Activated T-helper 1 cell treated with anti-CD3 and anti-CD28 coated beads, Interleukin-2, amount 50 U/mL, for 16 hours (primary cell): ENCODE data around the gene SNX25.
"Not testable (repeated sequence)": the region's sequence is repeated elsewhere in the genome, so short reads cannot be mapped to it uniquely, and the experiment has no call there.

Experiments
- DNase-seq, 2 donors: peaks; one replicate each; pipeline ENCODE4 v3.0.0-alpha.2; 2020; ENCODE audit warnings: low read depth in 1 of 2, low spot score in 1 of 2

Gene SNX25

GRCh38 chr4:185204238-185204910, 5.0 kb upstream of the SNX25 start:
- DNase-seq, result no peak

DNA sequence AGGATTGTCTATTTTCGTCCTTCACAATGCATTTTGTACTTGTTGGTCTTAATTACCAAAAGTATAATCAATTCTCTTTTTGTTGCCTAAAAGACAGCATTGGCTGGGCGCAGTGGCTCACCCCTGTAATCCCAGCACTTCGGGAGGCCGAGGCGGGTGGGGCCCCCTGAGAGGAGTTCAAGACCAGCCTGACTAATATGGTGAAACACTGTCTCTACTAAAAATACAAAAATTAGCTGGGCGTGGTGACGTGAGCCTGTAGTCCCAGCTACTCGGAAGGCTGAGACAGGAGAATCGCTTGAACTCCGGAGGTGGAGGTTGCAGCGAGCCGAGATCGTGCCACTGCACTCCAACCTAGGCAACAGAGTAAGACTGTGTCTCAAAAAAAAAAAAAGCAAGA, 4.3 kb upstream of the SNX25 start:
- not testable (repeated sequence) for DNase-seq

DNA sequence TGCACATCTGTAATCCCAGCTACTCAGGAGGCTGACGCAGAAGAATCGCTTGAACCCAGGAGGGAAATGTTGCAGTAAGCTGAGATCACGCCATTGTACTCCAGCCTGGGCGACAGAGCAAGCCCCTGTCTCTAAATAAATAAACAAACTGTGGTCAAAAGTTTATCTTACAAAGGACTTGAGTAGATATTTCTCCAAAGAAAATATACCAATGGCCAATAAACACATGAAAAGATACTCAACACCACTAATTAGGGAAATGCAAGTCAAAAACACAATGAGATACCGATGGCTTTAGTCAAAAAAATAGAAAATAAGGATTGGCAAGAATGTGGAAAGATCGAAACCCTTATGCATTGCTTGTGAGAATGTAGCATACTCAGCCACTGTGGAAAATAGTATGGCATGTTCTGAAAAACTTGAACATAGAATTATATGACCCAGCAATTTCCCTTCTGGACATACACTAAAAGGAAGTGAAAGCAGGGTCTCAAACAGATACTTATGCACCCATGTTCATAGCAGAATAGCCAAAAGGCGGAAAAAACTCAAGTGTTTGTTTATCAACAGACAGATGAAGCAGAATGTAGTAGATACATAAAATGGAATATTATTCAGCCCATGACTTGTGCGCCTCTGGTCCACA, 3.6 kb upstream of the SNX25 start:
- no peak for DNase-seq

- DNase-seq, result no peak
Observed at GRCh38 chr4:185207466-185207865, 1.9 kb upstream of the SNX25 start.

- not testable (repeated sequence) for DNase-seq
Observed at GRCh38 chr4:185209852-185210101, 379 bp downstream of the SNX25 start.

DNA sequence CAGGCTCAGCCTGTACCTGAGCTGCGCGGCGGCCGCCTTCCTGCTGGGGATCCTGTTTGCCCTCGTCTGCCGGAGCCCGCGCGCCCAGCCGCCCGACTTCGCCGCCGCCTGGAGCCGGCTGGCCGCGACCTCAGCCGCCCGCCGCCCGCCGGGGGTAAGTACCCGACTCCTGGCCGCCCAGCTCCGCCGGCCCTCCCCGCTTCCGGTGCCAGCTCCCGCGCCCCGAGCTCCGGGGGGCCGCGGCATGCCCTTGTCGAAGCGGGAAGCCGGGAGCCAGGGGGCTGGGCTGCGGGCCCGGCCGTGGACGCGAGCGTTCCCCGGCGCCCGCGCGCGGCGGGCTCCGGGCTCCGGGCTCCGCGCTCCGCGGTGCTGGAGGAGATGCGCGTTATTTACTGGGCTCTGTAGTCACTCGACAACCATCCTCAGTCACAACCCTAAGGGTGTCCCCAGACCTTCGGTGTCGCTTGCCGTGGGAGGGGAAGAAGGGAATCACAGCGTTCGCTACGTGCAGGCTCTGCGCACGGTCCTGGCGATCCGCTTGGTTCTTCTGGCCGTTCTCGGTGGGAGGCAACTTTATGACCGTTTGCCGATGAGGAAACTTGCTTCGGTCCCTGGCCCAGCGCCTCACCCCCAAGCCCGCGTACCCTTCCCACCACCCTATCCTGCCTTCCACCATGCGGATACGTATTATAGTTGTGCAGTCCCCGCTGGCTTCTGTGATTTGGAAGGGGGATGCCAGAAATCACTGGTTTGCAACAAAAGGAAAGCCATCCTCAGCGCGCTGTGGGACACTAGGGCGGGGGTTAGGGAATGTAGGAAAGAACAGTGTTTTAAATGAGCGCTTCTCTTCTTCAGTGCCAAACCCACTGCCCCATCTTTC, 944 bp downstream of the SNX25 start:
- DNase-seq, result peak; percentile 13 to 15

GRCh38 chr4:185211035-185211434, 1.6 kb downstream of the SNX25 start:
- DNase-seq, result no peak

DNA sequence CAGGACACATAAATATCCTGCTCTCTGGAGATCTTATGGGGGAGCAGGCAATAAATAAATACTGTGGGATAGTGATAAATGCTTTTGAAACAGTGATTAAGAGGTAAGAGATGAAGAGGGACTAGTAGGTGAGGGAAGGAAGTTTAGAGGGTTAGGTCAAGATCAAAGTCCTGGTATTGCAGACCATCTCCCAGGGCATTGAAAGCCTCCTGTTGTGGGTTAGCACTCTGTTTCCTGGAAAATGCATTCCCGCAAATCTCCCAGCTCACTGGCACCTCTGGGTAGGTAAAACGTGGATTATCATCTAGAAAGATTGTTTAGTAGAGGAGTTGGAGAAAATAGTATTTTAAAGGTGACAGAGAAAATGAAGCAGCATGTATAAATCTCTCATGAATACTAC, 2.2 kb downstream of the SNX25 start:
- DNase-seq, result no peak

DNA sequence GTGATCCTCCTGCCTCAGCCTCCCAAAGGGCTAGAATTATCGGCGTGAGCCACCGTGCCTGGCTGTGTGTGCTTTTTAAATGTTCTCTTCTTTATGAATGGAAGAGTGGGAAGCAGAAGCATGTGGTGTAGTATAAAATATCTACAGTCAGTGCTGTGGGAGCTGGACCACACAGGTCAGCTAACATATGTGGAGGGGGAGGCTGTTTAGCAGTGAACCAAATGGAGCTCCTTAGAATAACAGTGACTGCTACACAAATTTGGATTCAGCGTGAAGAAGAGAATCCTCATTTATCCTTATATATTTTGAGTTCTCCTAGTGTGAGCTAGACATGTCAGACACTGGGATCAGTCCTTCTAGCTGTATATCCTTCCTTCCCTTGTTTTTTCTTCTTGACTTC, 3.2 kb downstream of the SNX25 start:
- DNase-seq, result no peak

GRCh38 chr4:185213877-185214276, 4.5 kb downstream of the SNX25 start:
- DNase-seq, result no peak

GRCh38 chr4:185215261-185215660, 5.9 kb downstream of the SNX25 start:
- DNase-seq, result no peak

DNA sequence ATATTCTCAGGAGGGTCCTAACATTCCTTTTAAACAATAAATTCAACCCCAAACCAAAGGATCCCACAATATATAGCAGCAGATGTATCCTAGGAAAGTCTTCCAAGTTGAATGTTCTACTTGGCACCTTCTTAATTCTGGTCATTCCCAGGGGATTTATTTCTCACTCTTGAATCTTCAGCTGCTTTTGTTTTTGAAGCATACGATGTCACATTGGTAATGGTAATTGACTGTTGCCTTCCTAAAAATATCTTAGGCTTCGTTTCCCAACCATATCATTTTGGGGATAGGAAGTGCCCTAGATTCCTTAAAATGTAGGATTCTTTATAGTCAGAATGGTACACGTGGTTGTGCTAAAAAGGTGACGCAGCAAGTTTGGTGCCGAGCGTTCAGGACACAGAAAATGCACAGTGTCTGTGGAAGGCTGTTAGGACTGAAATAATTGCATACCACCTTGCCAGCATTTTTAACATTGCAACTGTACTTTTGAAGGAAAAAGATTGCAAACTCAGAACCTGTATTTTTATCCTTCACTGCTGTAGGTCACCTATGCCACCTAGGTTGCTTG, 8.1 kb downstream of the SNX25 start:
- no peak for DNase-seq

DNA sequence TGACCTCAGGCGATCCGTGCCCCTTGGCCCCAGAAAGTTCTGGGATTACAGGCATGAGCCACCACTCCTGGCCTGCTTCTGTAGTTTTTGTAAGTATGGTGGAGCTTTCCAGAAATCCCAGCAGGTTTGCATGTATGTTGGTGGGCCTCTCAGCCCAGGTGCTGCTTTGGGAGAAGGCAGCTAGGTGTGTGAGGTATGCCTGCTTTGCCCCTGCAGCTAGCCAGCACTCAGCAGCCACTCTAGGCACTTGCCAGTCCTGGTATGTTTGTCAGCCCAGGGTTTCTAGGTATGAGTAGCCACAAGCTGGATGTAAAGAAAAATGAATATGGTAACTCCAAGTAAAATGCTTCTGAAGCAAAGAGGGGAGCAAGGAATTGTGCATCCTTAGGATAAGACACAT, 8.9 kb downstream of the SNX25 start:
- DNase-seq, result no peak

GRCh38 chr4:185219551-185220344, 10.3 kb downstream of the SNX25 start:
- DNase-seq, result no peak

GRCh38 chr4:185221491-185221890, 12.1 kb downstream of the SNX25 start:
- no peak for DNase-seq

- DNase-seq, result no peak
Observed at GRCh38 chr4:185221912-185222311, 12.5 kb downstream of the SNX25 start.

GRCh38 chr4:185222598-185222997, 13.2 kb downstream of the SNX25 start:
- no peak for DNase-seq

- DNase-seq, result no peak
Observed at GRCh38 chr4:185224597-185224996, 15.2 kb downstream of the SNX25 start.

DNA sequence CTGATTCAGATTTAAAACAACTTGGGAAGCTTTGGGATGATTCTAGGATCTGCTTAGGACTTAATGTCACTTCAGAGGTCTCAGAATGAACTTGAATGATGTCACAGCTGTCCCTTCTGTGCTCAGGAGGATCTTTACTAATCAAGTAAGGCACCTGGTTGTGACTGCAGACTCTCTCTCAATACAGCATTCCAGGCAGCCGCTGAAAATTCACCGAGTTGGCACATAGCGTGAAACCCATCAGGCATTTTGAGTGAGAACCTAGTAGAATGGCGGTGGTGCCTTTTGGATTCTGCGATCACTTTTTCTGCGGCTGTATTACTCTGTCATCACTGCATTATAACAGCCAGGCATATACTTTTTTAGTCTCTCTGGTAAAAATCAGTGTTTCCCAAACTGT, 16.5 kb downstream of the SNX25 start:
- DNase-seq, result no peak

DNA sequence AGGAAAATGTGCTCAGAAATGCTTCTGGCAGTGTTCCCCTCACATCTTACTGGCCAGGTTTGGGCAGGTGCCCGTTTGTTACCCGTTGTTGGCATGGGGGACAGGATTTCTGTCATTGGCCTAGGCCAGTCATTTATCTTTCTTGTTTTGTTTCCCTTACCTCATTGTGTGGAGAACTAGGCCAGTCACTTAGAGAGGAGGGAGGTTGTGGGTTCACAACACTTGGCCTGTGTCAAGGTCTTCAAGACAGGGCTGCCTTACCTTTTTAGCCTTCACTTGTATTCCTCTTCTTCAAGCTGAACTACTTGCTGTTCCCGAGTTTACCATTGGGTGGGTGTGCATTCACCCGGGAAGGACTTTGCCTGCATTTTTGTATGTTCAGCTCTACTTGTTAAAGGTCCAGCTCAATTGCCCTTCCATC, 17.7 kb downstream of the SNX25 start:
- DNase-seq, result no peak

GRCh38 chr4:185227713-185228278, 18.4 kb downstream of the SNX25 start:
- no peak for DNase-seq
